GM06990 (cell line): ENCODE results near the gene TSPO.

Experiments
- DNase-seq: peaks from one replicate; pipeline ENCODE4 v3.0.0-alpha.2; 2011; ENCODE audit not compliant: insufficient read length; ENCODE audit errors: extremely low read depth
- H3K27me3 ChIP-seq: replicated peaks from 2 replicates; pipeline ENCODE4 v1.6.0; 2011; ENCODE audit warnings: low read length; ENCODE audit not compliant: control insufficient read depth, insufficient read depth
- H3K36me3 ChIP-seq: 2 replicates; pipeline ENCODE4 v1.5.1; 2011; ENCODE audit warnings: low read length; ENCODE audit not compliant: control insufficient read depth, insufficient read depth
- H3K4me3 ChIP-seq: replicated peaks from 2 replicates; pipeline ENCODE4 v1.5.1; 2011; ENCODE audit warnings: low read depth, mild to moderate bottlenecking, control low read depth, low read length
- CTCF ChIP-seq: IDR thresholded peaks from 2 replicates; pipeline ENCODE4 v1.5.1; 2011; ENCODE audit warnings: low read length, control low read depth, mild to moderate bottlenecking, inconsistent platforms; ENCODE audit not compliant: insufficient read depth, poor library complexity, severe bottlenecking

The TSPO gene

GRCh38 chr22:43158778-43159483 is 7.6 kb downstream of the TSPO start:
- Histone ChIP-seq H3K27me3 (no peaks in the 10 kb centered on the region), H3K36me3 (0 out of 2 replicates have a peak, but pooled peaks cover 1% of the 10 kb centered on the region), H3K4me3 (no peak overlapping the region)
- no peak for DNase-seq
- no peak for TF ChIP-seq CTCF

- Histone ChIP-seq H3K4me3 (no peak overlapping the region), H3K36me3 (0 out of 2 replicates have a peak, but pooled peaks cover 1% of the 10 kb centered on the region), H3K27me3 (no peaks in the 10 kb centered on the region)
- no peak for DNase-seq
- peak; percentile 51 for TF ChIP-seq CTCF
Observed at GRCh38 chr22:43159484-43160178, 8.3 kb downstream of the TSPO start.

GRCh38 chr22:43160497-43161126 is 9.3 kb downstream of the TSPO start:
- TF ChIP-seq CTCF, result no peak
- H3K36me3 ChIP-seq, result 0 out of 2 replicates have a peak, but pooled peaks cover 1% of the 10 kb centered on the region
- DNase-seq, result no peak
- H3K4me3 ChIP-seq, result no peak overlapping the region
- no peaks in the 10 kb centered on the region for H3K27me3 ChIP-seq

GRCh38 chr22:43162412-43163150 is 11.2 kb downstream of the TSPO start:
- no peak for DNase-seq
- H3K27me3 ChIP-seq, result no peaks in the 10 kb centered on the region
- H3K36me3 ChIP-seq, result peaks cover 1% of the 10 kb centered on the region; the same call in 1 of the 2 replicates
- no peak overlapping the region for H3K4me3 ChIP-seq
- TF ChIP-seq CTCF, result no peak

GRCh38 chr22:43163241-43163795 is 12.0 kb downstream of the TSPO start:
- no peak for TF ChIP-seq CTCF
- no peak overlapping the region for H3K4me3 ChIP-seq
- peaks cover 8% of the 10 kb centered on the region for H3K36me3 ChIP-seq
- no peak for DNase-seq
- no peaks in the 10 kb centered on the region for H3K27me3 ChIP-seq
